IPS-15b (cell line): ENCODE data around the gene EFS.
A peak's percentile ranks its signal among the peaks of the same experiment; 100 is the strongest.

ENCODE experiments used
- H3K27me3 ChIP-seq: one replicate; pipeline ENCODE4 v1.6.1; 2013; ENCODE audit warnings: low read length; ENCODE audit not compliant: control insufficient read depth, insufficient read depth
- H3K36me3 ChIP-seq: one replicate; pipeline ENCODE4 v1.6.1; 2013; ENCODE audit warnings: low read length; ENCODE audit not compliant: control insufficient read depth, insufficient read depth
- H3K4me1 ChIP-seq: one replicate; pipeline ENCODE4 v1.6.1; 2013; ENCODE audit warnings: mild to moderate bottlenecking, low read length; ENCODE audit not compliant: control insufficient read depth, insufficient read depth
- H3K4me3 ChIP-seq: one replicate; pipeline ENCODE4 v1.5.1; 2013; ENCODE audit warnings: low read depth, low read length
- H3K9ac ChIP-seq: one replicate; pipeline ENCODE4 v1.6.1; 2013; ENCODE audit warnings: low read depth, mild to moderate bottlenecking, low read length
- H3K9me3 ChIP-seq: one replicate; pipeline ENCODE4 v1.6.1; 2013; ENCODE audit warnings: mild to moderate bottlenecking, low read length; ENCODE audit not compliant: control insufficient read depth, insufficient read depth

The EFS gene

DNA sequence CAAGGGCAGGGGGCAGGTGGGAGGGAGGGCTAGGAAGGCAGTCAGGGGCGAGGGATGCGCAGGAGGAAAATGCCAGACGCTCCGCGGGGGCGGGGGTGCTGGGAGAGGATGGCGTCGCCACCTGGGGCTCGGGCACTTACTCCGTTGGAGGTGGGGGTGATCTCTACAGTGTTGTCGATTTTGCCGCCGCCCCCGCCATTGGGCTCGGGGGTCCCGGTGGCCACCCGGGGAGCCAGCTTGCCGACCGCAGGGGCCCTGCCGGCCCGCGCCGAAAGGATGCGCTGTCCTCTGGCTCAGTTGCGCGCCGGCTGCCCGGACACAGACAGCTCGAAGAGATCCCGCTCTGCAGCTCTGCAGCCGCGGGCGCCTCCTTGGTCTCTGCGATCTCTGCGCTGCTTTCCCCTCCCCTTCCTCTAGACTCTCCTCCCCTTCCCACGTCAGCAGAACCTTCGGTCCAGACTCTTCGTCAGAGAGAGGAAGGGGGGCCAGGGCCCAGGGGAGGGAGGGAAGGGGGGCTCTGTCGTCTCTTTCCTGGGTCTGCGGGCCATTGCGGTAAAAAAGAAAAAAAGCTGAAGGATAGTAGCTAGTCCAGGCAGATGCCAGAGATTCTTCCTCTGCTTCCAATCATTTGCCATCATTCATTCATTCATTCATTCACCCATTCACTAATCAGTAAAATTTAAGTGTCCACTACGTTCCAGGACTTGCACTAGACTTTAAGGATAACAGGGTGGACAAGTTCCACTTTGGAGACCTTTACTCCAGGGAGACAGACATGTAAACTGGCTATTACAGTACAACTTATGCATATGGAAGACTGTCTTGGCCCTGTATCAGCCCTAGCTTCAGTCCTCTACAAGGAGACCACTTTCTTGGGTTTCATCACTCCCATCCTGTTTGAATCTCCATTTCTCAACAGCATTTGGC, 12.2 kb downstream of the EFS start, which contains the start of gene SLC22A17:
Gene SLC22A17 (minus strand): TSS at position 382 of the 927 bp plus-strand sequence.
- Histone ChIP-seq H3K9ac (no peak within 1 kb of the TSS), H3K36me3 (peaks cover 3% of the 10 kb centered on the region), H3K4me1 (no peaks in the 10 kb centered on the region), H3K9me3 (no peaks in the 10 kb centered on the region), H3K27me3 (peaks cover 41% of the 10 kb centered on the region), H3K4me3 (peak within 1 kb of the TSS; percentile 72)

DNA sequence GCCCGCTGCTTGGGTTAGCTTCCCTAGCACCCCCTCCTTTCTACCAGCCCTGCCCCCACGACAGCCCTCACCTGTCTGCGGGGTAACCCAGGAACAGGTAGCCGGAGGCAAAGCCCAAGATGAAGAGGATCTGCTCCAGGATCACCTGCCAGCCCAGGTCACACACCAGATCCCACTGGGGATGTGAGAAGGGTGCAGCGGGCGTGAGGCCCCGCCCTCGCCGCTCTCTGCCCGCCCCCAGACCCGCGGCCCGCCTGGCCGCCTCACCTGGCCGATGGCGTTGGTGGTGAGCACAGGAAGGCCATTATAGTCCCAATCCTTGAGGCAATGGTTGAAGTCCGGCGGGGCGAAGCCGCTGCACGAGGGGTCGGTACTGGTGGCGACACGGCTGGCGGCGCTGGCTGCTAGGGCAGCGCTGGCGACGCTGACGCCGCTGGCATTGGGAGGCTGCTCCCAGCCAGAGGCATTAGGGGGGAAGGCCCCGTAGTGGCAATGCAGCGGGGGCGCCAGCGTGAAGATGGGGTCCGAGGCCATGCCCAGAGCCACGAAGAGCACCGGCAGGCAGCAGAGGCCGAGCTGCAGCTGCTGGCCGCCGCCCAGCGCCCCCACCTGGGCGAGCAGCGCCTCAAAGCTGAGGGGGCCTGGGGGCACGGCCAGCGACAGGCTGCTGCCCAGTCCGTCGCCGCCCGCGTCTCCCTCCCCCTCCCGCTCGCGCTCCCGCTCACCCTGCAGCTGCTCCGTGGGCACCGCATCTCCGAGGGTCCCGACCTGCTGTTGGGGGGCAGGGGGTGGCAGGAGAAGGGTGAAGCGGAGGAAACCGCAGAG, 13.1 kb downstream of the EFS start:
- H3K4me3 ChIP-seq: peak overlapping the region; percentile 72

DNA sequence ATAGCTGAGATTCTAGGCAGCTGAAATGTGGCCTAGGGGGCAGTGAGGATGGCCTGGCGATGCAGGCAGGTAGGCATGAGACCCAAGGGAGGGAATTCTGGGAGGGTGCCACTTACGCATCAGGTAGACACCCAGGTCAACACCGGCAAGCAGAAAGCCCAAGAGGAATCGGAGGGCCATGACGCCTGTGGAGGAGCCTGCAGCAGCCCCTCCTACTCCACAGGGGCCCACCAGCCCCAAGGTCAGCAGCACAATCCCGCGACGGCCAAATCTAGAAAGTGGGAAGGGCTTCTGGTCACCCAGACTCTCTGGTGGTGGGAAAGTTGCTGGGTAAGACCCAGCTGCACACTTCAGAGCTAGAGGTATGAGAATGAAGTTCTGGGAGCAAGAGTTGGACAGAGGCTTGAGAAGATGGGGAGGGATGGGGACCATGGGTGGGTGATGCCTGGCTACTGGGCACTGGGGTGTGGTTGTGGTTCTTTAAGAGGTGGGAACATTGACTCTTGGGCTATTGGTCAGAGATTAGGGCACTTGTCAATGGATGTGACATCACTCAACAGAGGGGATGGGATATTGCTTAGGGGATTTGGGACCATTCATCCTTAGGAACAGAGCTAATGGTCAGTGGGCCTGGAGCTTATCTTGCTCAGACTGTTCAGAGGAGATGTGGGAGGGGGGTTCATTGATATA, 15.7 kb downstream of the EFS start:
- Histone ChIP-seq H3K27me3 (peaks cover 27% of the 10 kb centered on the region), H3K36me3 (no peaks in the 10 kb centered on the region), H3K4me1 (peaks cover 5% of the 10 kb centered on the region), H3K9ac (no peak overlapping the region), H3K9me3 (no peaks in the 10 kb centered on the region), H3K4me3 (no peak overlapping the region)

More for the DNA sequence above, 13.1 kb downstream of the EFS start:
- H3K9me3 ChIP-seq: no peaks in the 10 kb centered on the region
- H3K27me3 ChIP-seq: peaks cover 41% of the 10 kb centered on the region
- H3K9ac ChIP-seq: no peak overlapping the region
- no peaks in the 10 kb centered on the region for H3K4me1 ChIP-seq
- no peaks in the 10 kb centered on the region for H3K36me3 ChIP-seq

DNA sequence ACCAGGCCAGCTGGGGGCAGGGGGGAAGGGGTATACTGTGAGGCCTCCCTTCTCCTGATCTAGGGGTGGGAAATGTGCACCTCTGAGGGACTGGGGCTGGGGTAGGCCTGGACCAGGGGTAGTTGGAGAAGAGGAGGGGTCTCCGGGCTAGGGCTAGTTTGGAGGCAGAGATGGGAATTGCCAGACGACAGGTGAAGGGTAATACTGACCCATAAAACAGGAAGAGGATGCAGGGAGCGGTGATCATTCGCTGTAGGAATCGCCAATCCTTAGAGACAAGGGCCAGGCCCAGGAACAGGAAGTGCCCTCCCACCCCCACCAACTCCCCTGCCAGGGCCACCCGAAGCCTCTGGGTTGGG, 16.7 kb downstream of the EFS start:
- Histone ChIP-seq H3K9ac (no peak overlapping the region), H3K27me3 (peaks cover 17% of the 10 kb centered on the region), H3K4me1 (peaks cover 5% of the 10 kb centered on the region), H3K4me3 (no peak overlapping the region), H3K9me3 (no peaks in the 10 kb centered on the region), H3K36me3 (no peaks in the 10 kb centered on the region)

DNA sequence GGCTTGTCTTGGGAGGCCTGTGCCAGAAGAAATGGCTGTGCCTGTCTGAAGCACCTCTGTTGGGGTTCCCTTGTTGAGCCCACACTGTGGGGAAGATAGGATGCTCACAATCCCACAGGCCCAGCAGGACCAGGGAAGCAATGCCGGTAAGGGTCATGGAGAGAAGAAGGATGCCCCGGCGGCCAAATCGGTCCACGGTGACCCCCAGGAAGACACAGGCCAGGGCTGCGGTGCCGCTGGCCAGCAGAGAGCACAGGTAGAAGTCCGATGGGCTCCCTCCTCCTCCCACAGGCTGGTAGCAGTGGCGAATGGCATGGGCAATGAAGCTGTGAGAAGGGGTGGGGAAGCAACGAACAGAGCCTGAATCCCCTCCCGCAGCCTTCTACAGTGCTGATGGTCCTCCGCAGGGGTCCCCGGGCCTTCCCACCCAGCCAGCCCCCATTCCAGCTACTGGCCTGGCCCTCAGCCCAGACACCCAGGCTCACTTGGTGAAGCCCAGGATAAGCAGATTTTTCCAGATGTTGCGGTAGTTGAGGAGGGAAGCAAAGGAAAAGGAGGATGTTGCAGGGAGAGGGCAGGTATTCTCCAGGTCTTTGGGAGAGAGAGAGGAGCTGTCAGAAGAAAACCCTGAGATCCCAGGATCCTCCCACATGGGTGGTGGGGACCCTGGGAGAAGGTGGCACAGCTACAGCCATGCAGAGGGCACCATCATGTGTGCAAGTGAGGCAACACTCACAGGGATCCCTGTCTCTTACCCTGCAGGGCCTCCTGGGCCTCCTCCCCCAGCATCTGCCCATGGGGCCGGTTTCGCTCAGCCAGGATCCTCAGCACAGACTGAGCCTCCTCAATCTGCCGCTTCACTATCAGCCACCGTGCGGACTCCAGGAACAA, 17.3 kb downstream of the EFS start:
- Histone ChIP-seq H3K4me1 (peaks cover 5% of the 10 kb centered on the region), H3K9ac (no peak overlapping the region), H3K9me3 (no peaks in the 10 kb centered on the region), H3K27me3 (peaks cover 13% of the 10 kb centered on the region), H3K36me3 (no peaks in the 10 kb centered on the region), H3K4me3 (no peak overlapping the region)

DNA sequence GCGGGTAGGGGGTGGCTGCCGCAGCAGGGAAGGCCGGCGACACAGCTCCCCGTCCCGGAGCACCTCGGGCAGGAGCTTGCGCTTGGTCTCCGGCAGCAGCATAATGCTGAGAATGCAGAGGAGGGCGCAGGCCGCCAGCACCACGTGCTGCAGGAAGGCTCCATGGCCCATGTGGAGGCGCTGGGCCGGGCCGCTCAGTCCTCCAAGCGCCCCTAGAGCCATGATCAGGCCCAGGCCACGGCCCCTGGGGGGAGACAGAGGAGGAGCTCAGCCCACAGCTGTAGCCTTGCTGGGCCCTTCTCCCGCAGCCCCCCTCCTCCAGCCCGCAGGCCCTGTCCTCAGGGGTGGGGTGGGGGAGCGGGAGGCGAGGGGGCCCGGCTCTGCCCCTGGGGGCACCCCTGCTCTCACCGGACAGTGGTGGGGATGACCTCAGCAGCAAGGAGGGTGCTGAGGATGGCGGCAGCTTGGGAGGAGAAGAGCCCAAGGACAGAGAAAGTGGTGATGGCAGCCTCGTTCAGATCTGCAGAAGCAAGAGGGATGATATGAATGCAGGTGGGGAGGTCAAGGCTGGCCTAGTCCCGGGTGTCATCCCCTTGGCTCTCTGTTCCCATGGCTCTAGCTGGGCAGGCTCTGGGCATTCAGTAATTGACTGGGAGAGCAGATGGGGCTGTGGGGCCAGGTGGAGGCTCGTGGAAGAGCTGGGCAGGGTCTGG, 18.1 kb downstream of the EFS start:
- Histone ChIP-seq H3K4me3 (no peak overlapping the region), H3K9me3 (no peaks in the 10 kb centered on the region), H3K9ac (no peak overlapping the region), H3K36me3 (no peaks in the 10 kb centered on the region), H3K27me3 (peaks cover 13% of the 10 kb centered on the region), H3K4me1 (peaks cover 5% of the 10 kb centered on the region)

DNA sequence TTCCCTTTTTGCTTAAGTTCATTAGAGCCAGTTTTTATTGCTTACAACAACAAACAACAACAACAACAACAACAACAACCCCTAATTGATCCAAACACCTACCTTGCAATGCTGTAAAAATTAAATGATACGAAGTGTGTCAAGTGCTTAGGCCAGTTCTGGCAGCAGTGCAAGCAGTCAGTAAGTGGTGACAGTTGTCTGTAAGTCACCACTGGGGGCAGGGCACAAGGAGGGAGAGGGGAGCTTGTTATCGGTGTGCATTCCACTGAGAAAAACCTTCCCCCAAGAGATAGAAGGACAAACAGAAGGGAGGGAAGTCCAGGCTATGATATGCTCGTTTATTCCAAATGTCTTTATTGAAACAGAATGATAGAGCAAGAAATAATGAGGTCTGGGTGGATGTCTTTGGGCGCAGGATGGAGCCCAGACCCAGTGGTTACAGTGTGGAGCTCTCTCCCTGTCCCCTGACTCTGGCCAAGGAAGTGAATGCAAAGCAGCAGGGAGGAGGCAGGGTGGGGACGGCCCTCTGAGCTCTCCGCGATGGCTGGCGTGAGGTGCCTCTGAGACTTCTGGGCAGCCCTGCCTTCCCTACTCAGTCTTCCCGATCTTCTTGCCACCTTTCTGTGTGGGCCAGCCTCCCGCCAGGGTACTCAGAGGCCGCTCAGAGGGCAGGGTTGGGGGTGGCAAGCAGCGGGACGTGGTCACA, 18.8 kb downstream of the EFS start:
- H3K4me3 ChIP-seq: no peak overlapping the region

DNA sequence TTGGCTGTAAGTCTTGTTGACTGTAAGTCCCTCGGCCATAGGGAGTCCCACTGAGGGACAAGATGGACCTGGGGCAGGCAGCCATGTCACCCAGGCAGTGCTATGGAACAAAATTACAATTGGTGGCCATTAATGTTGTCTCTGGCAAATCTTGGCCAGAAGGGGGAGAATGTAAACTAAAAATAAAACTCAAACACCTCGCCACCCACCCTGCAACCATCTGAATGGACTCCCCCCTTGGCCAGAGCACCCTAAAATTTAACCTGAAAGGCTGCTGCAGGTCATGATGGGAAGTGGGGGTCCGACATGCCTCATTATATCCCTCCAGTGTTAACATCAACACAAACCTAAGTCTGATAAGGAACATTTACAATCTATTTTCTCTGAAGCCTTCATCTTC, 20.5 kb downstream of the EFS start:
- Histone ChIP-seq H3K4me1 (peaks cover 5% of the 10 kb centered on the region), H3K9me3 (no peaks in the 10 kb centered on the region)

More for the DNA sequence above, 18.8 kb downstream of the EFS start:
- H3K9ac ChIP-seq: no peak overlapping the region
- peaks cover 7% of the 10 kb centered on the region for H3K27me3 ChIP-seq
- H3K36me3 ChIP-seq: no peaks in the 10 kb centered on the region
- H3K9me3 ChIP-seq: no peaks in the 10 kb centered on the region
- peaks cover 5% of the 10 kb centered on the region for H3K4me1 ChIP-seq

DNA sequence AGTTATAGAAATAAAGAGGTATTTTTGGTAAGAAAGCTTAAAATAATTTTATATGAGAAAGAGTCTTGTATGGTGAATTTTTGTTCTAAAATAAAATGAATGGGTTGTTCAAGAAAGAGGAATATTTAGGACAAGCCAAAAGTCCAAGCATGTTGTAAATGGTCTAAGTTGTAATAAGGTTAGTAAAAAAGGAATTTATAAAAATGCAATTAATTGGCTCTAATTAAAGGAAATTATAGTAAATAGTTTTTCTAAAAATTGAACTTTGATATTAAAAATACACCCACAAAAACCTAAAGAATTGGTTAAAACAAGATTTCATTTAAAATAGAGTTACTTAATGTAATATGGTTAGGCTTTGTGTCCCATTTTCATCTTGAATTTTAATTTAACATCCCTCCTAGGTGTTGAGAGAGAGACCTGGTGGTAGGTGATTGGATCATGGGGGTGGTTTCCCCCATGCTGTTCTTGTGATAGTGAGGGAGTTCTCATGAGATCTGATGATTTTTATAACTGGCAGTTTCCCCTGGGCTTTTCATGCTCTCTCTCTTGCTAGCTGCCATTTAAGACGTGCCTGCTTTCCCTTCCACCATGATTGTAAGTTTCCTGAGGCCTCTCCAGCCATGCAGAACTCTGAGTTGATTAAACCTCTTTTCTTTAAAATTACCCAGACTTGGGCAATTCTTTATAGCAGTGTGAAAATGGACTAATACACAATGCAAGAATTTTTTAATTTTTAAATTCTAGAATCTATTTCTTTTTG, 25.3 kb downstream of the EFS start:
- Histone ChIP-seq H3K9ac (no peak overlapping the region), H3K27me3 (no peaks in the 10 kb centered on the region), H3K4me3 (no peak overlapping the region), H3K4me1 (no peaks in the 10 kb centered on the region), H3K9me3 (peaks cover 6% of the 10 kb centered on the region), H3K36me3 (no peaks in the 10 kb centered on the region)

More for the DNA sequence above, 20.5 kb downstream of the EFS start:
- H3K9ac ChIP-seq: no peak overlapping the region
- no peaks in the 10 kb centered on the region for H3K27me3 ChIP-seq
- no peak overlapping the region for H3K4me3 ChIP-seq
- H3K36me3 ChIP-seq: no peaks in the 10 kb centered on the region
